Measurements from ENCODE around the gene OR8K5. TPM values are rescaled to one million over a fixed set of nuclear protein-coding genes. Genes with fewer than 3 reads are reported as not detected.
"Not testable (repeated sequence)": the region's sequence is repeated elsewhere in the genome, so short reads cannot be mapped to it uniquely, and the experiment has no call there.

The OR8K5 gene
- total RNA-seq (2014; rRNA removed; shearing (Covaris generic)): not detected in 2 replicates

- no peak for DNase-seq (ENCODE audit: low read depth)
These were observed at the start of gene OR8K5 for GRCh38 chr11:56160217-56160616. TSS of gene OR8K5 (minus strand) at chr11:56160317. CDS start at chr11:56160317, 0 bp downstream.

GRCh38 chr11:56207790-56208189 is 47.7 kb upstream of the OR8K5 start:
- DNase-seq (ENCODE audit: low read depth): no peak

GRCh38 chr11:56197367-56197766 is 37.2 kb upstream of the OR8K5 start:
- no peak for DNase-seq (ENCODE audit: low read depth)

- DNase-seq (ENCODE audit: low read depth): no peak
These were observed 36.6 kb upstream of the OR8K5 start for GRCh38 chr11:56196705-56197104.

GRCh38 chr11:56188602-56189001 is 28.5 kb upstream of the OR8K5 start:
- no peak for DNase-seq (ENCODE audit: low read depth)

- no peak for DNase-seq (ENCODE audit: low read depth)
These were observed 23.3 kb upstream of the OR8K5 start for GRCh38 chr11:56183459-56183858.

- DNase-seq (ENCODE audit: low read depth): no peak
These were observed 16.2 kb upstream of the OR8K5 start, which contains the start of gene OR5J2 for GRCh38 chr11:56176318-56176717. TSS of gene OR5J2 (plus strand) at chr11:56176618. CDS start at chr11:56176618, 0 bp downstream.

- no peak for DNase-seq (ENCODE audit: low read depth)
These were observed 12.2 kb upstream of the OR8K5 start for GRCh38 chr11:56172256-56172830.

GRCh38 chr11:56163804-56164203 is 3.7 kb upstream of the OR8K5 start:
- DNase-seq (ENCODE audit: low read depth): no peak

GRCh38 chr11:56152333-56152732 is 7.8 kb downstream of the OR8K5 start:
- no peak for DNase-seq (ENCODE audit: low read depth)

GRCh38 chr11:56151376-56151775 is 8.7 kb downstream of the OR8K5 start:
- DNase-seq (ENCODE audit: low read depth): no peak

GRCh38 chr11:56143681-56144080 is 16.4 kb downstream of the OR8K5 start:
- DNase-seq (ENCODE audit: low read depth): not testable (repeated sequence)

GRCh38 chr11:56140151-56140661 is 19.9 kb downstream of the OR8K5 start, which contains the start of gene OR8J3:
TSS of gene OR8J3 (minus strand) at chr11:56140201. CDS start at chr11:56137718, 2,483 bp downstream.
- DNase-seq (ENCODE audit: low read depth): no peak

GRCh38 chr11:56122073-56122472 is 38.0 kb downstream of the OR8K5 start, which contains the start of gene OR8H3:
TSS of gene OR8H3 (plus strand) at chr11:56122373. CDS start at chr11:56122373, 0 bp downstream.
- no peak for DNase-seq (ENCODE audit: low read depth)

Other genes starting within 250 kb of the OR8K5 start
- gene OR5W2, start 245.7 kb downstream of the OR8K5 start, total RNA-seq (2014; rRNA removed; shearing (Covaris generic)): not detected in 2 replicates
- not detected in 2 replicates for gene OR5I1, start 223.9 kb downstream of the OR8K5 start, total RNA-seq (2014; rRNA removed; shearing (Covaris generic))
- gene OR10AG1, start 190.4 kb downstream of the OR8K5 start, total RNA-seq (2014; rRNA removed; shearing (Covaris generic)): not detected in 2 replicates
- gene OR5F1, start 165.7 kb downstream of the OR8K5 start, total RNA-seq (2014; rRNA removed; shearing (Covaris generic)): not detected in 2 replicates
- not detected in 2 replicates for gene OR5AS1, start 132.7 kb downstream of the OR8K5 start, total RNA-seq (2014; rRNA removed; shearing (Covaris generic))
- gene OR8I2, start 67.0 kb downstream of the OR8K5 start, total RNA-seq (2014; rRNA removed; shearing (Covaris generic)): not detected in 2 replicates
- not detected in 2 replicates for gene OR8H2, start 56.6 kb downstream of the OR8K5 start, total RNA-seq (2014; rRNA removed; shearing (Covaris generic))
- not detected in 2 replicates for gene OR8H3, start 37.9 kb downstream of the OR8K5 start, total RNA-seq (2014; rRNA removed; shearing (Covaris generic))
- gene OR8J3, start 20.1 kb downstream of the OR8K5 start, total RNA-seq (2014; rRNA removed; shearing (Covaris generic)): not detected in 2 replicates
- gene OR5J2, start 16.3 kb upstream of the OR8K5 start, total RNA-seq (2014; rRNA removed; shearing (Covaris generic)): not detected in 2 replicates
- not detected in 2 replicates for gene OR5T2, start 73.9 kb upstream of the OR8K5 start, total RNA-seq (2014; rRNA removed; shearing (Covaris generic))
- not detected in 2 replicates for gene OR5T3, start 91.9 kb upstream of the OR8K5 start, total RNA-seq (2014; rRNA removed; shearing (Covaris generic))
- not detected in 2 replicates for gene OR5T1, start 113.8 kb upstream of the OR8K5 start, total RNA-seq (2014; rRNA removed; shearing (Covaris generic))
- gene OR8H1, start 131.9 kb upstream of the OR8K5 start, total RNA-seq (2014; rRNA removed; shearing (Covaris generic)): not detected in 2 replicates
- not detected in 2 replicates for gene OR8K3, start 154.8 kb upstream of the OR8K5 start, total RNA-seq (2014; rRNA removed; shearing (Covaris generic))
- gene OR8K1, start 185.7 kb upstream of the OR8K5 start, total RNA-seq (2014; rRNA removed; shearing (Covaris generic)): not detected in 2 replicates
- not detected in 2 replicates for gene OR8J1, start 194.0 kb upstream of the OR8K5 start, total RNA-seq (2014; rRNA removed; shearing (Covaris generic))
- not detected in 2 replicates for gene OR8U1, start 215.3 kb upstream of the OR8K5 start, total RNA-seq (2014; rRNA removed; shearing (Covaris generic))

Data from RPMI7951 (cell line).